K562 (cell line): Measurements from ENCODE around the gene CDK11A.
"Not testable (repeated sequence)": the region's sequence is repeated elsewhere in the genome, so short reads cannot be mapped to it uniquely, and the experiment has no call there.

ENCODE experiments used
- CEBPB ChIP-seq: fragments of 450-650 bp; IDR thresholded peaks from 2 replicates; pipeline ENCODE4 v1.6.1; 2016; ENCODE audit warnings: missing genetic modification characterization, missing compliant biosample characterization
- CHD2 ChIP-seq: IDR thresholded peaks from 2 replicates; pipeline ENCODE4 v1.6.1; 2011; ENCODE audit warnings: low read depth, low read length
- GABPA ChIP-seq: fragments of 200-800 bp; sonication (Bioruptor generic); conservative IDR thresholded peaks from 2 replicates; pipeline ENCODE4 v1.6.1; 2016; ENCODE audit warnings: low read depth, missing genetic modification characterization, missing compliant biosample characterization
- JUNB ChIP-seq: fragments of 450-650 bp; formaldehyde crosslinking; conservative IDR thresholded peaks from 2 replicates; pipeline ENCODE4 v1.4.0; 2020; ENCODE audit warnings: mild to moderate bottlenecking
- PML ChIP-seq: IDR thresholded peaks from 2 replicates; pipeline ENCODE4 v1.6.1; 2012; ENCODE audit warnings: low read length, inconsistent platforms
- POLR2A ChIP-seq: fragments of 450-650 bp; conservative IDR thresholded peaks from 2 replicates; pipeline ENCODE4 v1.6.1; 2016

GRCh38 chr1:1697358-1698183 is 26.6 kb downstream of the CDK11A start:
- TF ChIP-seq GABPA (tag); CEBPB (tag); JUNB (CRISPR knock-in tag); PML; POLR2A; CHD2: not testable (repeated sequence)
